ENCODE results near the gene SPRN.
"Not testable (repeated sequence)": the region's sequence is repeated elsewhere in the genome, so short reads cannot be mapped to it uniquely, and the experiment has no call there.

The SPRN gene

DNA sequence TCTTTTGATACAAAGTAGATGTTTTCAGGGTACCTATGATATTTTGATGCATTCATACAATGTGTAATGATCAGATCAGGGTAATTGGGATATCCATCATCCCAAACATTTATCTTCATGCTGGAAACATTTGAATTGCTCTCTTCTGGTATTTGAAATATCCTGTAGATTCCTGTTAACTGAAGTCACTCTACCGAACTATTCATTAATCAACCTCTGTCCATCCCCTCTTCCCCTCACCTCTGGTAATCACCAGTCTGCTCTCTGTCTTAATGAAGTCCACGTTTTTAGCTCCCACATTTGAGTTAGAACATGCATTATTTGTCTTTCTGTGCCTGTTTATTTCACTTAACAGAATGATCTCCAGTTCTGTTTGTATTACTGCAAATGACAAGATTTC lies 19.2 kb downstream of the SPRN start:
- no peak for DNase-seq

DNA sequence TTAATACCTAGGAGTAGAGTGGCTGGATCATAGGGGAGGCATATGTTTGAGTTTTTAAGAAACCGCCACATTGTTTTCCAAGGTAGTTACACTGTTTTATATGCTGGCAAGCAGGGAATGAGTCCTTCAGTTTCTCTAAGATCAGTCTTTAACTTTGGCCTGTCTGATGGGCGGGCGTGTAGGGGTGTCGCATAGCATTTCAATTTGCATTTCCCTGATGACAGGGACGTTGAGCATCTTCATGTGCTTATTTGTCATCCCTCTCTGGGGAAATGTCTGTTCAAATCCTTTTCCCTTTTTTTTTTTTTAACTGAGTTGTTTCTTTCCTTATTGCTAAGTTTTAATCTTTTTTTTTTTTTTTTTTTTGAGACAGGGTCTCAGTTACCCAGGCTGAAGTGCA lies 20.6 kb downstream of the SPRN start:
- no peak for DNase-seq

DNA sequence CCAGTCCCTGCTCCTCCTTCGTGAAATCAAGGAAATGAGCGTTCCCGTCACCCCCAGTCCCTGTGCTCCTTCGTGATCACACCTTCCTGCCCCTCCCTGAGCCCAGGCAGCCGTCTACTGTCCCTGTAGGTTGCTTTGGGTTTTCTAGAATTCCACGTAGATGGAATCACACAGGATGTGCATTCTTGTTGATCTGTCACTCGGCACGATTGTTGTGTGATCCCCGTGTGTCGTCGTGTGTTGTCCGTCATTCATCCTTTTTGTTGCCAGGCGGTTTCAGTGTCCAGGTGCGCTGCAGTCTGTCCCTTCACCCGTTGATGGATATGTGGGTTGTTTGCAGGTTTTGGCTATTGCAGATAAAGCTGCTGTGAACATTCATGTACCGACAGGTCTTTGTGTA lies 21.1 kb downstream of the SPRN start:
- DNase-seq = no peak

DNA sequence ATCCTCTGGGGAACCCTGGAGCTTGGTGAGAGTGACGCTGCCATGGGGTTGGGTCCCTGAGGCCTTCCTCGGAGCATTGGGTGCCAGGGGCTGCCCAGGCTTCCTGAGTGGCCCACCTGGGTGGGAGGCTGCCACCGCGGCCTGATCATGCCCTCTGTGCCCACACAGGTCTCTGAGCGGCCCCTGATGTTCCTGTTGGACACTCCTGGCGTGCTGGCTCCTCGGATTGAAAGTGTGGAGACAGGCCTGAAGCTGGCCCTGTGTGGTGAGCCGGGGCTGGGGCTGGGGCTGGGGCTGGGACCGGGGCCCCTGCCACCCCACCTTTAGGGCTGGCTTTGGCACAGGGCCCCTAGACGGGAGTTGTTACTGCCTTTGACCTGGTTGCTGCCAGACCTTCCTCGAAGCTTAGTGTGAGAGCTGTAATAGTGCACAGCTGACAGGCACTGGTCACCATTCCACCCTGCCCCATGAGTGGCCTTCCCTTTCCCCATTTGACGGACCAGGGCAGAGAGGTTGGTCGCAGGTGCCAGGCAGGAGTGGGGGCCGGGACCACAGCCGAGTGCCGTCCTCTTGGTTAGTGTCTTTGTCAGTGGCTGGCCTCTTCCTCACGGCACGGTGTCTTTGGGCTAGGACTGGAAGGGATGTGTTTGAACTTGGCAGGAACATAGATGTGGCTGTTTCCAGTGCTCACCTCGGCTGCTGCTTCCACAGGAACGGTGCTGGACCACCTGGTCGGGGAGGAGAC lies 22.3 kb downstream of the SPRN start:
- no peak for DNase-seq

DNA sequence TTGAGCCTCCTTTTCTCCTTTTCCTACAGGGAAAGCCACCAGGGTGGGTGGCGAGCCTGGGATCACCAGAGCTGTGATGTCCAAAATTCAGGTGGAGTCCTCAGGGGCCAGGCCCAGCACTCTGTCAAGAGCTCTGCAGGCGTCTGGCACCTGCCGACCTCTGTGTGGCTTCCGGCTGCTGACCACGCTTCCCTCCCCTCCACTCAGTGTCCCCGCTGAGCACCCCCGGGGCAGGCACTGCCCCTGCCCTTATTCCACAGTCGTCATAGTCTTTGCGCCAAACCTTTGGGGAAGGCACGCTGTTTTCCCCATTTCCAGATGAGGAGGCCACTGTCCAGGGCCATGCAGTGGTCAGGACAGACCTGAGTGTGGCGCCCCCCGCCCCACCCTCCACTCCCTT lies 22.9 kb downstream of the SPRN start:
- DNase-seq = no peak

DNA sequence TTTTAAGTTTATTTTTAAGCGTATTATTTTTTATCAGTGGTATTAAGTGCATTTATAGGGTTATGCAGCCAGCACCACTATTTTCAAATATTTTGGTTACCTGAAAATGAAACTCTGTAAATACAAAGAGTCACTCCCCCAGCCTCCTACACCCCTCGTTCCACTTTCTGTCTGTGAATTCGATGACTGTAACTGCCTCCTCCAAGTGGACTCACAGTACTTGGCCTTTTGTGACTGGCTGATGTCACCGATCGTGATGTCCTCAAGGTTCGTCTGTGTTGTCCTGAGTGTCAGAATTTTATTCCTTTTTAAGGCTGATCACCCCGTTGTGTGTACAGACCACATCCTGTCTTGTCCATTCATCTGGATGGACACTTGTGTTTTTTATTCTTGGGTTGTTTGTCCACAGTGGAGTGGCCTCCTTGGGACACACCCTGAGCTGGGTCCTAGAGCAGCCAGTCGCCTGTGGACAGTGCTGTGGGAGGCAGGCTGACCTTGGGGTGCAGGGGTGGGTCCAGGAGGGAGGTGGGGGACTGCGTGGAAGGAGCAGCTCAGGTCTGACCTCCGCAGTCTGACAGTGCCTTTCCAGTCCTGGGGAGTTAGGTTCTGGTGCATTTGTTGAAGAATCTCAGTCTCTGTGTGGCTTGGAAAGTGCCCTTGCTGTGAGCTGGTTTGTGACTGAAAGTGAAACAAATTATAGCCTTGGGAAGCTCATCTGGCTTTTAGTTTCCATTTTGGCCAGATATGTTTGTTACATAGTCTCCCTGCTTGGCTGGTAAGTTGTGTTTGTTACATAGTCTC lies 23.6 kb downstream of the SPRN start:
- DNase-seq = no peak

DNA sequence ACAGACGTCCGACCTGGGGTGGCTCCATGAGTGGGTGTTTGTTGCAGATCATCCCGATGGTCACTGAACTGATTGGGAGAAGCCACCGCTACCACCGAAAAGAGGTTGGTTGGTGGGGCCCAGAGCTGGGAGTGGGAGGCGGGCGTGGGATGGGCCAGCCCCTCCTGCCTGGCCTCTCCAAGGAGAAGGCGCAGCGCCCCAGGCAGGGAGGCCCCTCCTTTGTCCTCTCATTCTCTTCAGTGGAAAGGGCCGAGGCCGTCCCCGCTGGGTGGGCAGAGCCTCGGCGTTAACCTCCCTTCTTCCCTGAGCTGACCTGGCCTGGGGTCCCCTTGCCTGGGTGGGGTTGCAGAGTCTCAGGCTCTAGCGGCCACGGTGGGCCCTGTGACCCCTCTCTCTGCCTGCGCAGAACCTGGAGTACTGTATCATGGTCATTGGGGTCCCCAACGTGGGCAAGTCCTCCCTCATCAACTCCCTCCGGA lies 25.3 kb downstream of the SPRN start:
- no peak for DNase-seq

DNA sequence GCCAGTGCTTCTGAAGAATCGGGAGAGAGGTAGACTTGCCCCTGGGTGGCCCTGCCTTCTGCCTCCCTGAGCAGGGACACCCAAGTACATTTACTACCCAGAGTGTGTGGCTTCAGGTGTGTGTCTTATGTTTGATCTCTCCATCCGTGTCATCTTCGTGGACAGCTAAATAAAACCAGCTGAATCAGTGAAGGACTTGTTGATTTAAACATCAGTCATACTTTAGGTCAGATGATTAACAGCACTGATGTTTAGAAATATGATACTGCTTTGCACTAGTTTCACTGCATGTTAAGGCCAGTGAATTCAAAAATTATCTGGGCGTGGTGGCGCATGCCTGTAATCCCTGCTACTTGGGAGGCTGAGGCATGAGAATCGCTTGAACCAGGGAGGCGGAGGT lies 26.5 kb downstream of the SPRN start:
- DNase-seq = no peak

DNA sequence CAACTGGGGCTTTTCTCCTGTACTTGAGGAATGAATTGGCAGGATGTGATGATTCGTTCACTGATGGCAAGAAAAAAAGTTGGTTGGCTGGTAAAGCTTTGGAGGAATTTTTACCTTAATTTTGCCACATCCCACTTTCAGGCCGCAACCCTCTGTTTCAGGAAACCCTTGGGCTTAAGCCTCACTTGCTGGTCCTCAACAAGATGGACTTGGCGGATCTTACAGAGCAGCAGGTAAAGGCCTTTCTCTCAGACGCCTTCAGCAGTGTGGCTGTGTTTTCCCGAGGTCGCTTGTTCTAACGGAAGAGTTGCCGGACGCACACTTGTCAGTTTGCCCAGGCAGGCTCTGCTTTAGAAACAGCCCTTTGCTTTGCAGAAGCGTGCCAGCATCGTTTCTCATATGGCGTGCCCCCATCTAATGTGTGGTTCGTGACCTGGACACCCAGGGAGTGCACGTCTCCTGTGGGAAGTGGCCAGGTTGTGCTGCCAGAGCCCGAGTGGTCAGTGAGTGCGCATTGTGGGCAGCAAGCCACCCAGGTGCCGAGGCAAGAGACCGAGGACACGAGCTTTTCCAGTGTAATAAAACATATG lies 28.3 kb downstream of the SPRN start:
- DNase-seq = no peak

DNA sequence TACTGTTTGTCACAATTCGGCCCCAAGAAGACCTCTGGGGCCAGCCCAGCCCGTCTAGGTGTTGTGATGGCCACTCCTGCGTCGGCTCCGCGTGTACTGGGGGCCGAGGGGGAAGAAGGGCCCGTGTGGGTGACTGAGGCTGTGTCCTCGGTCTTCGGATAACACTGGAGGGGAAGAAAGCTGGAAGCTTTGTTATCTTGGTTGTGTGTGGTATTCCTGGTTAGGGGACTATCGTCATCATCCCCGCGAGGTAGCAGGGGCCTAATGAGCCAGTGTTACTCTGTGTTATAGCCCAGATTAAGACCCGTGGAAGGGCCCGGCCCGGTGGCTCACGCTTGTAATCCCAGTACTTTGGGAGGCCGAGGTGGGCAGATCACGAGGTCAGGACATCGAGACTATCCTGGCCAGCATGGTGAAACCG lies 29.6 kb downstream of the SPRN start:
- no peak for DNase-seq

DNA sequence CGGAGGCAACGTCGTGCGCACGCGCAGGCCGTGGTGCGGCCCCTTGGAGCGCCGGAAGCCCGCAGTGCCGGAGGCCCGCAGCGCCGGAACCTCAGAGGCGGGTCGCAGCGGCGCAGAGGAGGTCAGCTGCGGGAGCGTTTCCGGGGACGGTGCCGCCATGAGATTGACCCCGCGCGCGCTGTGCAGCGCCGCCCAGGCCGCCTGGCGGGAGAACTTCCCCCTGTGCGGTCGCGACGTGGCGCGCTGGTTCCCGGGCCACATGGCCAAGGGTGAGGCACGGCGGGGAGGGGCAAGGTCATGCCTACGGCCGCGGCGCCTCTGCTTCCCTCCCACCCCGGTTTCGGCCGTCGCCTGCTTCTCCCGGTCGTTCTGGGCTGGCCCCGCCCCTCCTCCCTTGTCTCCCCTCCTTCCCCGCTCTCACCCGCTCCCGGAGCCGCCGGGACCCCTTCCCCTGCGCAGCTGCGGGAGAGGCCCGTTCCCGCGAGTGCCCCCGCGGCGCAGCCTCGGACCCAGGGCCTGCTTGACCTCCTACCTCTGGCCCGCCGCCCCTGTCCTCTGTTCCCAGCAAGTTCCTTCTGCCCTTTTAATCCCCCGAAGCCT lies 30.3 kb downstream of the SPRN start, which contains the start of gene MTG1:
Gene MTG1 (plus strand): TSS at position 94 of the 600 bp plus-strand sequence. CDS start 64 bp downstream, at position 158.
- peak; percentile 84 for DNase-seq

DNA sequence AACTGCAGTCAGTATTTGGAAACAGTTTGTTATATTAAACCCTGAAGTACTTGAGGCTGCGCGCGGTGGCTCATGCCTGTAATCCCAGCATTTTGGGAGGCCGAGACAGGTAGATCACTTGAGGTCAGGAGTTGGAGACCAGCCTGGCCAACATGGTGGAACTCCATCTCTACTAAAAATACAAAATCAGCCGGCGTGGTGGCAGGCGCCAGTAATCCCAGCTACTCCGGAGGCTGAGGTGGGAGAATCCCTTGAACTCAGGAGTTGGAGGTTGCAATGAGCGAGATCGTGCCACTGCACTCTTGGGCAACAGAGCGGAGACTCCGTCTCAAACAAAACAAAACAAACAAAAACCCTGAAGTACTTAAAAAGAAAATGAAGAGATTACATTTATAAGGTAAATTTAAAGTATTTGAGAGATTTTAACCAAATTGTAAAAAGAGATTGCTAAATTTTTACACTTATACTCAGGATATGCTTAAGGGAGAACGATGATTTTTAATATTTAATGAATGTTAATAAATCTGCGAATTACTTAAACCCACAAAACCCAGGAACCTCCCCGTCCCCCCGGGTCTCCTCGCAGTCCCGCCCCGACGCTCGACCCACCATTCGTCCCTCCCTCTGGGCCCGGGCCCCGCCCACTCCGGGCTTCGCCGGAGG lies 30.9 kb downstream of the SPRN start:
- no peak for DNase-seq

DNA sequence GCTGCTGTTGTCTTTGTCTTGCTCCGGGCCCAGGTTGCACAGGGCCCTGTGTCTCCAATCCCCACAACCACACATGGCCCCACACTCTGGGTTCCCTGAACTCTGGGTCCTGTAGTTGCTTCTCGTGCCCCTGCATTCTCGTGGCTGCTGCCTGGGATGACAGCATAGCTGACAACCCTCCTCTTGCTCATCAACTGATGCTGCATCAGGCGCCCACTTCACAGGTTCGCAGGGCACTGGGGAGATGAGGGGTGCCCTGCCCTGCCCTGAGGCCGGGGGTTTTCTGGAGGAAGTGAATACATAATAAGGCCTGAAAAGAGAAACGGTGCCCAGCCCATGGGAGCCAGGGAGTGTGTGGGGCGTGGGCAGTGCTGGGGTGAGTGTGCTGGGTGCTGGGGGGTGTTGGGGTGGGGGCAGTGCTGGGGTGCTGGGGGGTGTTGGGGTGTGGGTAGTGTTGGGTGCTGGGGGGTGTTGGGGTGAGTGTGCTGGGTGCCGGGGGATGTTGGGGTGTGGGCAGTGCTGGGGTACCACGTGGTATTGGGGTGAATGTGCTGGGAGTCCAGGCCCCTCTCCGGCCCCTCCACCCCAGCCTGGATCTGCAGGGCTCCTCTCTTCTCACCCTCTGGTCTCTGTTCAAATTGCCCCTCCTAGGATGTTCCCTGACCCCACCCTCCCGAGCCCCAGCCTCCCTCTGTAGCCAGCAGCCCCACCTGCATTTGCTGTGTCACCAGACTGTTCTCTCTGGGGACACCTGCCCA lies 32.5 kb downstream of the SPRN start:
- DNase-seq = no peak

DNA sequence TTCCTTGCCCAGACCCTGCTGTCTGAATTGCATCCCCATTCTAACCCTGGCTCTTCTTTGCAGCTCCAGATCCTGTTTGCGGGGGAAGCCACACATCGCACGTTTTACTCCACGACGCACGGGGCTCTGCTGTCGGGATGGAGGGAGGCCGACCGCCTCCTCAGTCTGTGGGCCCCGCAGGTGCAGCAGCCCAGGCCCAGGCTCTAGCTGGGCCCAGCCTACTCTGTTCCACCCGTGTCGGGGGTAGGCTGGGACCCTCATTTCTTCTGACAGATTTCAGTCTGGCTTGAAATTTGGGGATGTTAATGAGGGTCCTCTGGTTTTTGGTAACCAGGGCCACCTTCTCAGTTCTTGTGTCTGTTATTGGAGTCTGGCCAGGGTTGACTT lies 33.2 kb downstream of the SPRN start:
- no peak for DNase-seq

DNA sequence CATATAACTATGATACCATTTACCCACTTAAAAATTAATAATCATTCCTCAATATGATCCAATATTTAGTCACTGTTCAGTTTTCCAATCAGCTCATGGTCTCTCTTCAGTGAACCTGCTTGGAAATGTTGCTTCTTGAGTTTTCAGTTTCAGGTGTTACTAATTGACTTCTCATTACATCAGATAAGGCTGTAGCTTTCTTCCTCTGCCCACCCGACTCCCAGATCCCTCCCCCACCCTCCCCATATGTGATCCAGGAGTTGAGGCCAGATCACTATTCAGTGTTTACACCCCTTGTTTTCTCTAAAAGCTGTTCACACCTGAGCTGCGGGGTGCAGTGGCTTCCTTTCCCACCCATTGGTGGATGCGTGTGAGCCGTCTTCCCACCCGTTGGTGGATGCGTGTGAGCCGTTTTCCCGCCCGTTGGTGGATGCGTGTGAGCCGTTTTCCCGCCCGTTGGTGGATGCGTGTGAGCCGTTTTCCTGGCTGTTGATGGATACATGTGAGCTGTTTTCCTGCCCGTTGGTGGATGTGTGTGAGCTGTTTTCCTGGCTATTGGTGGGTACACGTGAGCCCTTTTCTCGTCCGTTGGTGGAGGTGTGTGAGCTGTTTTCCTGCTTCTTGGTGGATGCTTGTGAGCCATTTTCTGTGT lies 33.7 kb downstream of the SPRN start:
- DNase-seq = no peak

DNA sequence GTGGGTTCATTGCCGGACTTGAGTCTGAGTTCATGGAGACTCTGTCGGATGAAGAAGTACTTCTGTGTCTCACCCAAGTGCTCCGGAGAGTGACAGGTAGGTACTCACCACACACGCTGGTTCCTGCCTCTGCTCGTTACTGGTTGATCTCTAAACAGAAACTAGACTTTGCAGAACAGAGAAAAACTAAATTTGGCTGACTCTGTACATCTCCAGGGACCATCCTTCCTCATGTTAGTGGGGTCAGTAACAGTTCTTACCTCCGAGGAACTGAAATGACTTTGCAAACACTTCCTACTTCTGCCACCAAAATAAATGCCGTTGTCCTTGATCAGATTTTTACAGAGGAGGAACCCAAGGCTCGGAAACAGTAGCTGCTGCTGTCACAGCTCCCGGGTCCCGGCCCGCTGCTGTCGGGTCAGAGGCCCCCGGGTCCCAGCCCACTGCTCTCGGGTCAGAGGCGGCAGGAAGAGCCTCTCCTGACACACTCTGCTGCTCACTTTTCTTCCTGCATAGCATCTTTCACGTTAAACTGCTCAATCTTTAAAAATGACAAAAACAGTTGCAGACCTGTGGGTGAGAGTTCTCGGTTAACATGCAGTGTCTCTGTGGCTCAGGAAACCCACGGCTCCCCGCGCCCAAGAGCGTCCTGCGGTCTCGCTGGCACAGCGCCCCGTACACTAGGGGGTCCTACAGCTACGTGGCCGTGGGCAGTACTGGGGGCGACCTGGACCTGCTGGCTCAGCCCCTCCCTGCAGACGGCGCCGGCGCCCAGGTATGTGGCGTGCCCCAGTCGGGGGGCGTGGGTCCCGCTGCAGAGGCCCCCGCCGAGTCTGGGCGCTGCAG lies 35.2 kb downstream of the SPRN start:
- no peak for DNase-seq

DNA sequence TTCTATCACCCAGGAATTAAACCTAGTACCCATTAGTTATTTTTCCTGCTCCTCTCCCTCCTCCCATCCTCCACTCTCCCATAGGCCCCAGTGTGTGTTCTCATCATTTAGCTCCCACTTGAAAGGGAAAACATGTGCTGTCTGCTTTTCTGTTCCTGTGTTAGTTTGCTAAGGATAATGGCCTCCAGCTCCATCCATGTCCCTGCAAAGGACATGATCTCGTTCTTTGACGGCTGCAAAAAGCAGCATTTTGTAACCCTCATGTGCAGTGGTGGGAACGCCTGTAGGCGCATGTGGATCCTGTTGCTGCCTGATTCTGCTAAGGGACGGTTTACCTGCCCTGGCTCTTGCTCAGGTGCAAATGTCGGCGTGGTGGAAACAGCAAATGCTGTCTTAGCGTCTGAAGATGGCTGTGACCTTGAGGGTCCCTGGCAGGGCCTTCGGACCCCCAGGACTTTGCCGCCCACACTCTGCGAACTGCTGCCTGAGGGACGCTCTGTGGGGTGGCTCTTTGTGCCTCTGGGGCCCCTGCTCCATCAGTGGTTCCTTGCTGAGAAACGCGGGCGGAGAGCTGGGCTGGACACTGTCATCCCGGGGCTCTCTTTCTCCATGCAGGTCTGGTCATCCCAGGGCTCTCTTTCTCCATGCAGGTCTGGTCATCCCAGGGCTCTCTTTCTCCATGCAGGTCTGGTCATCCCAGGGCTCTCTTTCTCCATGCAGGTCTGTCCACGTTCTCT lies 36.0 kb downstream of the SPRN start:
- DNase-seq = no peak

DNA sequence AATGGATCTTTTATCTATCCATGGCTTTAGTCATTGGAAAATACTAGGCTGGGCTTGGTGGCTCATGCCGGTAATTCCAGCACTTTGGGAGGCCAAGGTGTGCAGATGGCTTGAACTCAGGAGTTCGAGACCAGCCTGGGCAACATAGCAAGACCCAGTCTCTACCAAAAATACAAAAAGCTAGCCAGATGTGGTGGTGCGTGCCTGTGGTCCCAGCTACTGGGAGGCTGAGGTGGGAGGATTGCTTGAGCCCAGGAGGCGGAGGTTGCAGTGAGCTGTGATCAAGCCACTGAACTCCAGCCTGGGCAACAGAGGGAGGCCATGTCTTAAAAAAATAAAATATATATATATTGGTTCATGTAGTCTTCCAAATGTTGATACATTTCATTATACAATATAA lies 37.5 kb downstream of the SPRN start:
- not testable (repeated sequence) for DNase-seq

DNA sequence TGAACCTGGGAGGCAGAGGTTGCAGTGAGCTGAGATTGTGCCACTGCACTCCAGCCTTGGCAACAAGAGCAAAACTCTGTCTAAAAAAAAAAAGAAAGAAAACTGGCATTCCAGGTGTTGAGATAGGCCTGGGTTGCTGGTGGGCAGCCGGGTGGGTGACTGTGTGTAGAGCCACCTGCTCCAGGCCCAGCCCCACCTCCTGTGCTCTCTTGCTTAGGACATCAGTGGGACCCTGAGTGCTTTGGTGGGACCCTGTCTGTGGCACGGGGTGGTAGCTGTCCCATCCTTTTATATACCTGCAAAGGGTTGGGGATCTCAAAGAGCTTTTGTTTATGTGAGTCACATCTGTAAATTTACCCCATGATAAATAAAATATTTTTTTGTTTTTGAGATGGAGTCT lies 39.2 kb downstream of the SPRN start:
- DNase-seq = no peak

DNA sequence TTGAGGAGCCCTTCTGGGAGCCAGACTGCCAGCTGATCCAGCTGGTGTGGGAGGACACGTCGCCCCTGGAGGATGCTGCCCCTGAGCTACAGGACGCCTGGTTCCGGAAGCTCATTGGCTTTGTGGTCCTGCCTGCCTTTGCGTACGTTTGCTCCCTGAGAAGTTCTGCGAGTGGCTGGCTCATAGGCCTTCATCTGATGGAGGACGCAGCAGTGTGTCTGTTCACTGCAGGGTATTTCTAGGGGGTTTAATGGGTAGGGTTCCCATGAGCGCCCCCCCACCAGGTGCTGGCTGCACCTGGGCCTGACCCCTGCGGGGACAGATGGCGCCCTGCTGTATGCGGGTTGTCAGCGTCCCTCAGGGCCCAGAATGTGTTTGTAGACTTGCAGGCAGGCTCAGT lies 40.4 kb downstream of the SPRN start:
- DNase-seq = no peak
